Uterus (tissue), 2 donors: ENCODE data around the gene GRWD1.

Experiments used
- POLR2A ChIP-seq, 2 donors: fragments of 450-650 bp; IDR thresholded peaks; one replicate each; pipeline ENCODE4 v1.6.1; 2016; ENCODE audit warnings: antibody characterized with exemption in 2 of 2, mild to moderate bottlenecking in 1 of 2, moderate library complexity in 1 of 2
- TF ChIP-seq, protein P1 (sequence below), 4 experiments: fragments of 200-600 bp in 2 of 4; fragments of 450-650 bp in 2 of 4; sonication (generic) in 2 of 4; IDR thresholded peaks; one replicate each; pipeline ENCODE4 v1.5.1; 2016 to 2019; ENCODE audit warnings: antibody characterized with exemption in 4 of 4, mild to moderate bottlenecking in 2 of 4, moderate library complexity in 1 of 4

- no peak for TF ChIP-seq POLR2A (IDR thresholded peaks at IDR 0.05)
- TF ChIP-seq, protein P1, sequence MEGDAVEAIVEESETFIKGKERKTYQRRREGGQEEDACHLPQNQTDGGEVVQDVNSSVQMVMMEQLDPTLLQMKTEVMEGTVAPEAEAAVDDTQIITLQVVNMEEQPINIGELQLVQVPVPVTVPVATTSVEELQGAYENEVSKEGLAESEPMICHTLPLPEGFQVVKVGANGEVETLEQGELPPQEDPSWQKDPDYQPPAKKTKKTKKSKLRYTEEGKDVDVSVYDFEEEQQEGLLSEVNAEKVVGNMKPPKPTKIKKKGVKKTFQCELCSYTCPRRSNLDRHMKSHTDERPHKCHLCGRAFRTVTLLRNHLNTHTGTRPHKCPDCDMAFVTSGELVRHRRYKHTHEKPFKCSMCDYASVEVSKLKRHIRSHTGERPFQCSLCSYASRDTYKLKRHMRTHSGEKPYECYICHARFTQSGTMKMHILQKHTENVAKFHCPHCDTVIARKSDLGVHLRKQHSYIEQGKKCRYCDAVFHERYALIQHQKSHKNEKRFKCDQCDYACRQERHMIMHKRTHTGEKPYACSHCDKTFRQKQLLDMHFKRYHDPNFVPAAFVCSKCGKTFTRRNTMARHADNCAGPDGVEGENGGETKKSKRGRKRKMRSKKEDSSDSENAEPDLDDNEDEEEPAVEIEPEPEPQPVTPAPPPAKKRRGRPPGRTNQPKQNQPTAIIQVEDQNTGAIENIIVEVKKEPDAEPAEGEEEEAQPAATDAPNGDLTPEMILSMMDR (IDR thresholded peaks at IDR 0.05): no peak
These were observed 45.6 kb upstream of the GRWD1 start for GRCh38 chr19:48400018-48400742.
